Natural killer cell (primary cell): ENCODE results near the gene LRCOL1. TPM values are rescaled to one million over a fixed set of nuclear protein-coding genes. Genes with fewer than 3 reads are reported as not detected.

ENCODE experiments used
- ATAC-seq, 3 donors: fragments of 150-1000 bp in 2 of 3; fragments of 200-7000 bp in 1 of 3; cut with Tn5 transposase; 1 replicate in 1 of 3; 2 replicates in 2 of 3; pipeline ENCODE4 v1.10.0; 2021; ENCODE audit warnings: mild to moderate bottlenecking in 2 of 3, moderate library complexity in 2 of 3
- DNase-seq, 2 donors: peaks; one replicate each; pipeline versions ENCODE4 v3.0.0 to v3.0.0-alpha.2; 2013 to 2021; ENCODE audit warnings: mixed read lengths in 1 of 2
- H3K27ac ChIP-seq: one replicate; pipeline ENCODE4 v1.5.1; 2013; ENCODE audit warnings: mild to moderate bottlenecking, low read length
- H3K27me3 ChIP-seq: one replicate; pipeline ENCODE4 v1.6.1; 2013; ENCODE audit warnings: low read length; ENCODE audit not compliant: control insufficient read depth, insufficient read depth
- H3K36me3 ChIP-seq: one replicate; pipeline ENCODE4 v1.6.1; 2013; ENCODE audit warnings: low read length; ENCODE audit not compliant: control insufficient read depth, insufficient read depth
- H3K4me1 ChIP-seq: one replicate; pipeline ENCODE4 v1.6.1; 2013; ENCODE audit warnings: low read length; ENCODE audit not compliant: control insufficient read depth, insufficient read depth
- H3K4me3 ChIP-seq: one replicate; pipeline ENCODE4 v1.5.1; 2013; ENCODE audit warnings: low read length
- H3K9me3 ChIP-seq: one replicate; pipeline ENCODE4 v1.6.1; 2013; ENCODE audit warnings: low read length; ENCODE audit not compliant: control insufficient read depth, insufficient read depth
- H3K27ac Mint-ChIP-seq, 2 donors: one replicate each; pipeline ENCODE4 v1.8.0; 2022; ENCODE audit warnings: mild to moderate bottlenecking in 2 of 2, mixed read lengths in 2 of 2, moderate library complexity in 1 of 2
- H3K27me3 Mint-ChIP-seq, 2 donors: one replicate each; pipeline ENCODE4 v1.8.0; 2022; ENCODE audit warnings: low read depth in 2 of 2, mixed read lengths in 2 of 2
- H3K36me3 Mint-ChIP-seq: one replicate; pipeline ENCODE4 v1.8.0; 2022; ENCODE audit warnings: mixed read lengths
- H3K4me1 Mint-ChIP-seq, 2 donors: one replicate each; pipeline ENCODE4 v1.8.0; 2022; ENCODE audit warnings: mixed read lengths in 2 of 2
- H3K4me3 Mint-ChIP-seq: one replicate; pipeline ENCODE4 v1.8.0; 2022; ENCODE audit warnings: mild to moderate bottlenecking, moderate library complexity, mixed read lengths
- H3K9me3 Mint-ChIP-seq, 2 donors: one replicate each; pipeline ENCODE4 v1.8.0; 2022; ENCODE audit warnings: mixed read lengths in 2 of 2
- CTCF ChIP-seq: fragments of 200-600 bp; IDR thresholded peaks from one replicate; pipeline ENCODE4 v1.8.0; 2022; ENCODE audit warnings: antibody characterized with exemption
- WGBS: methylation state at CpG from one replicate; pipeline ENCODE4 v1.1.7; 2013; ENCODE audit warnings: missing lambda C conversion rate; ENCODE audit not compliant: insufficient coverage; 5-methylcytosine and 5-hydroxymethylcytosine counted together
- intact Hi-C: fragments of 100-400 bp; cut with micrococcal nuclease; formaldehyde crosslinking; loops from one replicate; pipeline ENCODE4 v1.14.2; 2022
- total RNA-seq, 4 donors: library from RNA; stranded (reverse); fragments of 120-200 nt in 1 of 4; gene quantifications; one replicate each; pipeline versions ENCODE4 v1.2.3 to v1.2.4, GENCODE V29; 2013 to 2022

The LRCOL1 gene
- total RNA-seq, 3 donors from 2014 or later (not counting 1 experiment from before 2014, with no cell fraction given): not detected

GRCh38 chr12:132555686-132556085, 54.7 kb downstream of the LRCOL1 start:
- H3K4me3 Mint-ChIP-seq: no peak overlapping the region
- 96% methylated on average over 13 of the region's 13 CpGs for WGBS
- Histone ChIP-seq H3K4me1 (peaks cover 25% of the 10 kb centered on the region), H3K27me3 (peaks cover 7% of the 10 kb centered on the region), H3K9me3 (no peaks in the 10 kb centered on the region), H3K4me3 (no peak overlapping the region), H3K36me3 (peaks cover 2% of the 10 kb centered on the region), H3K27ac (no peak overlapping the region)
- H3K9me3 Mint-ChIP-seq: no peaks in the 10 kb centered on the region
- no peak for ATAC-seq
- H3K4me1 Mint-ChIP-seq: peaks cover 4 to 31% of the 10 kb centered on the region in 2 donors
- DNase-seq: no peak
- H3K27me3 Mint-ChIP-seq: peaks cover 0 to 7% of the 10 kb centered on the region in 2 donors
- TF ChIP-seq CTCF: no peak
- H3K36me3 Mint-ChIP-seq: no peaks in the 10 kb centered on the region
- intact Hi-C loops: no loop called here
- H3K27ac Mint-ChIP-seq: no peak overlapping the region

- no peak overlapping the region for H3K27ac ChIP-seq
- H3K4me1 Mint-ChIP-seq: peaks cover 4 to 31% of the 10 kb centered on the region in 2 donors
- peaks cover 23% of the 10 kb centered on the region for H3K4me1 ChIP-seq
- peaks cover 2% of the 10 kb centered on the region for H3K36me3 ChIP-seq
- TF ChIP-seq CTCF: no peak
- no peak overlapping the region for H3K27ac Mint-ChIP-seq
- peaks cover 0 to 7% of the 10 kb centered on the region in 2 donors for H3K27me3 Mint-ChIP-seq
- intact Hi-C loops: no loop called here
- DNase-seq: peak in 1 of 2 donors; percentile 56
- H3K9me3 Mint-ChIP-seq: no peaks in the 10 kb centered on the region
- H3K4me3 Mint-ChIP-seq: no peak overlapping the region
- H3K9me3 ChIP-seq: no peaks in the 10 kb centered on the region
- WGBS: 96% methylated on average over 53 of the region's 53 CpGs
- H3K27me3 ChIP-seq: peaks cover 7% of the 10 kb centered on the region
- no peak overlapping the region for H3K4me3 ChIP-seq
- no peaks in the 10 kb centered on the region for H3K36me3 Mint-ChIP-seq
- no peak for ATAC-seq
These were observed 55.3 kb downstream of the LRCOL1 start for GRCh38 chr12:132554845-132555630.

Other genes with a start within 250 kb of the LRCOL1 start
- 10 to 100 TPM; 67.5 to 78.0 (median 76.2) TPM for gene FBRSL1, start 120.4 kb downstream of the LRCOL1 start, total RNA-seq
- not detected for gene P2RX2, start 8.2 kb upstream of the LRCOL1 start, total RNA-seq
- gene POLE, start 76.8 kb upstream of the LRCOL1 start, total RNA-seq: 10 to 100 TPM; 58.7 to 66.0 (median 65.0) TPM
- gene PXMP2, start 77.0 kb upstream of the LRCOL1 start, total RNA-seq: 1 to 10 TPM; 3.6 to 6.2 (median 5.1) TPM
- gene PGAM5, start 100.3 kb upstream of the LRCOL1 start, total RNA-seq: 10 to 100 TPM; 19.7 to 30.2 (median 21.9) TPM
- gene ANKLE2, start 151.2 kb upstream of the LRCOL1 start, total RNA-seq: 10 to 100 TPM; 67.3 to 86.4 (median 84.6) TPM
- gene GOLGA3, start 218.3 kb upstream of the LRCOL1 start, total RNA-seq: 10 to 100 TPM; 39.1 to 54.3 (median 50.9) TPM